GM12875 (cell line): ENCODE results near the gene EGR2.

ENCODE experiments used
- H3K4me3 ChIP-seq: one replicate; pipeline ENCODE4 v1.5.1; 2011; ENCODE audit warnings: low read depth, low read length, control low read depth
- CTCF ChIP-seq: IDR thresholded peaks from 2 replicates; pipeline ENCODE4 v1.5.1; 2011; ENCODE audit warnings: low read depth, mild to moderate bottlenecking, control low read depth, inconsistent platforms, low read length, moderate library complexity, borderline replicate concordance; ENCODE audit not compliant: insufficient read depth

Gene EGR2

GRCh38 chr10:62852961-62853702 is 37.0 kb upstream of the EGR2 start:
- no peak overlapping the region for H3K4me3 ChIP-seq
- TF ChIP-seq CTCF = no peak

- TF ChIP-seq CTCF = peak; percentile 32; the same call in 1 of the 2 replicates
- no peak overlapping the region for H3K4me3 ChIP-seq
Measured at GRCh38 chr10:62851442-62851841, 35.3 kb upstream of the EGR2 start.

- no peak overlapping the region for H3K4me3 ChIP-seq
- TF ChIP-seq CTCF = no peak
Measured at GRCh38 chr10:62850646-62851045, 34.5 kb upstream of the EGR2 start.

- TF ChIP-seq CTCF = no peak
- no peak overlapping the region for H3K4me3 ChIP-seq
Measured at GRCh38 chr10:62847433-62847832, 31.3 kb upstream of the EGR2 start.

GRCh38 chr10:62844280-62845011 is 28.3 kb upstream of the EGR2 start:
- TF ChIP-seq CTCF = no peak
- no peak overlapping the region for H3K4me3 ChIP-seq

- no peak for TF ChIP-seq CTCF
- no peak overlapping the region for H3K4me3 ChIP-seq
Measured at GRCh38 chr10:62843600-62843999, 27.4 kb upstream of the EGR2 start.

GRCh38 chr10:62842983-62843382 is 26.8 kb upstream of the EGR2 start:
- no peak overlapping the region for H3K4me3 ChIP-seq
- no peak for TF ChIP-seq CTCF
